HEK293 (cell line): ENCODE measurements around the gene SBF2.

Experiments
- CTCF ChIA-PET: fragments of 350-600 bp; formaldehyde crosslinking; extraction: SDS; loops from one replicate; lab custom pipeline; 2021; ENCODE audit warnings: antibody characterized with exemption; lab: Yijun Ruan, JAX
- POLR2A ChIA-PET: fragments of 300-600 bp; formaldehyde crosslinking; extraction: SDS; loops from one replicate; lab custom pipeline; 2020; ENCODE audit warnings: antibody characterized with exemption, inconsistent platforms; lab: Yijun Ruan, JAX
- H3K27ac ChIP-seq: fragments of 200-500 bp; sonication (Bioruptor generic); 2 replicates; pipeline ENCODE4 v1.5.1; 2014; ENCODE audit warnings: low read depth, low read length, control low read depth, inconsistent platforms; ENCODE audit errors: extremely low read depth
- H3K36me3 ChIP-seq, 2 experiments: fragments of 200-500 bp in 1 of 2; sonication (Bioruptor generic) in 1 of 2; 1 replicate in 1 of 2; 2 replicates in 1 of 2; pipeline ENCODE4 v1.5.1; 2014 to 2017; ENCODE audit warnings: inconsistent platforms in 2 of 2, low read length in 2 of 2; ENCODE audit not compliant: control insufficient read depth in 2 of 2, insufficient read depth in 1 of 2
- H3K4me1 ChIP-seq: fragments of 200-500 bp; sonication (Bioruptor generic); 2 replicates; pipeline ENCODE4 v1.5.1; 2014; ENCODE audit warnings: mild to moderate bottlenecking, low read length, inconsistent platforms; ENCODE audit not compliant: control insufficient read depth, insufficient read depth
- H3K4me3 ChIP-seq: 2 replicates; pipeline ENCODE4 v1.5.1; 2011; ENCODE audit warnings: low read depth, mild to moderate bottlenecking, control low read depth, low read length, moderate library complexity
- H3K9me3 ChIP-seq: fragments of 200-500 bp; sonication (Bioruptor generic); 2 replicates; pipeline ENCODE4 v1.5.1; 2014; ENCODE audit warnings: low read depth, low read length, inconsistent platforms; ENCODE audit not compliant: control insufficient read depth, insufficient read depth
- GLI2 ChIP-seq: fragments of 450-650 bp; formaldehyde crosslinking; IDR thresholded peaks from 2 replicates; pipeline ENCODE4; 2017; ENCODE audit warnings: missing biosample characterization, missing genetic modification characterization, low read depth, borderline replicate concordance
- KLF7 ChIP-seq: fragments of 450-650 bp; formaldehyde crosslinking; IDR thresholded peaks from 2 replicates; pipeline ENCODE4 v1.5.1; 2016; ENCODE audit warnings: missing biosample characterization, missing genetic modification characterization, borderline replicate concordance
- PRDM1 ChIP-seq: fragments of 450-650 bp; formaldehyde crosslinking; IDR thresholded peaks from 2 replicates; pipeline ENCODE4; 2016; ENCODE audit warnings: missing biosample characterization, missing genetic modification characterization
- RBAK ChIP-seq: fragments of 450-650 bp; formaldehyde crosslinking; IDR thresholded peaks from 2 replicates; pipeline ENCODE4 v1.5.1; 2016; ENCODE audit warnings: missing biosample characterization, missing genetic modification characterization
- SCRT1 ChIP-seq: fragments of 450-650 bp; formaldehyde crosslinking; IDR thresholded peaks from 2 replicates; pipeline ENCODE4 v1.5.1; 2016; ENCODE audit warnings: missing biosample characterization, missing genetic modification characterization, borderline replicate concordance
- ZFHX2 ChIP-seq: fragments of 450-650 bp; formaldehyde crosslinking; conservative IDR thresholded peaks from 2 replicates; pipeline ENCODE4 v1.5.1; 2016; ENCODE audit warnings: missing biosample characterization, missing genetic modification characterization
- ZIC2 ChIP-seq: fragments of 450-650 bp; formaldehyde crosslinking; IDR thresholded peaks from 2 replicates; pipeline ENCODE4 v1.5.1; 2016; ENCODE audit warnings: missing biosample characterization, missing genetic modification characterization
- ZNF366 ChIP-seq: fragments of 450-650 bp; formaldehyde crosslinking; conservative IDR thresholded peaks from 2 replicates; pipeline ENCODE4 v1.5.1; 2016; ENCODE audit warnings: missing biosample characterization, missing genetic modification characterization
- ZNF423 ChIP-seq: fragments of 450-650 bp; formaldehyde crosslinking; IDR thresholded peaks from 2 replicates; pipeline ENCODE4 v1.5.1; 2016; ENCODE audit warnings: missing biosample characterization, missing genetic modification characterization
- ZNF664 ChIP-seq: fragments of 450-650 bp; formaldehyde crosslinking; IDR thresholded peaks from 2 replicates; pipeline ENCODE4 v1.5.1; 2016; ENCODE audit warnings: missing biosample characterization, missing genetic modification characterization
- ZNF768 ChIP-seq: fragments of 450-650 bp; formaldehyde crosslinking; IDR thresholded peaks from 2 replicates; pipeline ENCODE4 v1.5.1; 2018; ENCODE audit warnings: missing biosample characterization, mild to moderate bottlenecking, missing genetic modification characterization
- ZNF843 ChIP-seq: fragments of 450-650 bp; formaldehyde crosslinking; IDR thresholded peaks from 2 replicates; pipeline ENCODE4 v1.5.1; 2016; ENCODE audit warnings: missing biosample characterization, missing genetic modification characterization
- TF ChIP-seq, protein P1 (sequence below): fragments of 450-650 bp; formaldehyde crosslinking; IDR thresholded peaks from 2 replicates; pipeline ENCODE4 v1.5.1; 2017; ENCODE audit warnings: missing biosample characterization, missing genetic modification characterization
- TF ChIP-seq, protein P2 (sequence below): fragments of 450-650 bp; formaldehyde crosslinking; IDR thresholded peaks from 2 replicates; pipeline ENCODE4 v1.5.1; 2017; ENCODE audit warnings: missing biosample characterization, missing genetic modification characterization
- TF ChIP-seq, protein P3 (sequence below): fragments of 450-650 bp; formaldehyde crosslinking; conservative IDR thresholded peaks from 2 replicates; pipeline ENCODE4 v1.5.1; 2016; ENCODE audit warnings: low read depth, missing biosample characterization, missing genetic modification characterization
- TF ChIP-seq, protein P4 (sequence below): fragments of 450-650 bp; formaldehyde crosslinking; IDR thresholded peaks from 2 replicates; pipeline ENCODE4 v1.5.1; 2016; ENCODE audit warnings: missing biosample characterization, missing genetic modification characterization
- TF ChIP-seq, protein P5 (sequence below): fragments of 450-650 bp; formaldehyde crosslinking; IDR thresholded peaks from 2 replicates; pipeline ENCODE4 v1.5.1; 2016; ENCODE audit warnings: missing biosample characterization, missing genetic modification characterization

SBF2 gene

DNA sequence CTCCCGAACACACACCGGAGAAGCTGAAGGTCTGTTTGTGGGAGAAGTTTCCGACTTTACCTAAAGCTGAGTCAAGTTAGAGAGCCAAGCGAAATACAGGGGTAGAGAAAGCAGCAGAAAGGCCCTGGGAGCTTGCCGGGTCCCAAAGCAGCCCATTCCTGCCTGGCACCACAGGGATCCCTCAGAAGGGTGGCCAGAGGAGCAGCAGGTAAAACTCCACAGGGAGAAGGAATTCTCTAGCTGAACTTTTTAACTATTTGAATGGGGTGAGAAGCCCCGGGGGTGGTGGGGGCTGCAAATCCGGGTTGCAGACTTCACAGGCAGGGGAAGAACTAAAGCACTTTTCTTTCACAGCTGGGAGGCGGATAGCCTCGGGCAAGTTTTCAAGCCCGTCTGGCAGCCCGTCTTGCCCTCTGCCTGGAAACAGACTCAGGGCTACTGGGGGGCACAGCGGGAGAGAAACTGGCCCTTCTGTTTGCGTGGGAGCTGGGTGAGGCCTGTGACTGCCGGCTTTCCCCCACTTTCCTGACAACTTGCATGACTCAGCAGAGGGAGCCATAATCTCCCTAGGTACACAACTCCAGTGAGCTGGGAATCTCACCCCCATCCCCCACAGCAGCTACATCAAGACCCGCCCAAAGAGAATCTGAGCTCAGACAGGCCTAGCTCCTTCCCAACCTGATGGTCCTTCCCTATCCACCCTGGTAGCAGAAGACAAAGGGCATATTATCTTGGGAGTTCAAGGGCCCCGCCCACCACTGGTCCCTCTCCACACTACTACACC, 311.0 kb downstream of the SBF2 start:
- ChIA-PET CTCF (interaction anchor here (0.6 to 3.3 kb wide), 4 partner anchors 10 to 225 kb away, joined by 3 to 12 read pairs (median 3); no protein-coding TSS in a partner anchor), POLR2A (no interaction called here)
- Histone ChIP-seq H3K4me1 (no peaks in the 10 kb centered on the region), H3K36me3 (no peaks in the 10 kb centered on the region), H3K9me3 (no peaks in the 10 kb centered on the region), H3K27ac (no peak overlapping the region), H3K4me3 (no peak overlapping the region)
- TF ChIP-seq, protein P1, sequence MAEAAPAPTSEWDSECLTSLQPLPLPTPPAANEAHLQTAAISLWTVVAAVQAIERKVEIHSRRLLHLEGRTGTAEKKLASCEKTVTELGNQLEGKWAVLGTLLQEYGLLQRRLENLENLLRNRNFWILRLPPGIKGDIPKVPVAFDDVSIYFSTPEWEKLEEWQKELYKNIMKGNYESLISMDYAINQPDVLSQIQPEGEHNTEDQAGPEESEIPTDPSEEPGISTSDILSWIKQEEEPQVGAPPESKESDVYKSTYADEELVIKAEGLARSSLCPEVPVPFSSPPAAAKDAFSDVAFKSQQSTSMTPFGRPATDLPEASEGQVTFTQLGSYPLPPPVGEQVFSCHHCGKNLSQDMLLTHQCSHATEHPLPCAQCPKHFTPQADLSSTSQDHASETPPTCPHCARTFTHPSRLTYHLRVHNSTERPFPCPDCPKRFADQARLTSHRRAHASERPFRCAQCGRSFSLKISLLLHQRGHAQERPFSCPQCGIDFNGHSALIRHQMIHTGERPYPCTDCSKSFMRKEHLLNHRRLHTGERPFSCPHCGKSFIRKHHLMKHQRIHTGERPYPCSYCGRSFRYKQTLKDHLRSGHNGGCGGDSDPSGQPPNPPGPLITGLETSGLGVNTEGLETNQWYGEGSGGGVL (tag by site-specific recombination) = peak; percentile 58; the same call in 1 of the 2 replicates
- TF ChIP-seq PRDM1 (no peak), ZIC2 (tag by site-specific recombination) (peak; percentile 58), ZFHX2 (tag by site-specific recombination) (0 out of 2 replicates have a peak, but pooled peaks have one; percentile 7)

DNA sequence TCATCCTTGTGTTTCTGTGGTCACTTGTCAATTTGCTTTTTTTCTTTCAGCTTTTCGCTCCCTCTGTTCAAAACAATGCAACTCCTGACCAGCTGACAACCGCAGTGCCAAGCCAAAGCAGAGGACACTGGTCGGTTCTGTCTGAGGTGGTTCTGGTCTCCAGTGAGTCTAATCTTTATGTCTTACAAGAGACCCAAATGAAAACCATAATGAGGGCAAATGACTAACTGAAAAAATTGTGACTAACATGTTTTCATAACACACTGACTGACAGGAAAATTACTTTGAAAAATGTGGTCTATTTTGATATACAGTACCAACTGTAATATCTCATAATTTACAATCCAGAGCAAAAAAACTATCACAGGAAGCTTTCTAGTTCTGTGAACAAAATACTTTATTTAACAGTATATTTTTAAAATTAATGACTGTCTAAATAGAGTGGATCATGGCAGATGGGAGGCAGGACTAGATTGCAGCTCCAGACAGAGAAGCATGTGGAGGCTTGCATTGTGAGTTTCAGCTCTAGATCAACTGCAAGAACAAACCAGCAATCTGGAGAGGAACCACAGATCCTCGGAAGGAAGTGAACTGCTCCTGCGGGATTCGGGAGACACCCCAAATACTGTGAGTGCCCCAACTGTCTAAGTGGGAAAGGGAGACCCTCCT, 311.8 kb downstream of the SBF2 start:
- H3K9me3 ChIP-seq = no peaks in the 10 kb centered on the region
- H3K27ac ChIP-seq = no peak overlapping the region
- CTCF ChIA-PET = interaction anchor here (0.6 to 3.3 kb wide), 4 partner anchors 9 to 226 kb away, joined by 3 to 12 read pairs (median 3); no protein-coding TSS in a partner anchor

More for the DNA sequence above, 311.8 kb downstream of the SBF2 start:
- POLR2A ChIA-PET = no interaction called here
- H3K4me1 ChIP-seq = no peaks in the 10 kb centered on the region
- no peak for TF ChIP-seq ZNF768 (tag by site-specific recombination)
- no peak for TF ChIP-seq ZNF843 (tag by site-specific recombination)
- TF ChIP-seq ZNF664 = no peak
- TF ChIP-seq, protein P2, sequence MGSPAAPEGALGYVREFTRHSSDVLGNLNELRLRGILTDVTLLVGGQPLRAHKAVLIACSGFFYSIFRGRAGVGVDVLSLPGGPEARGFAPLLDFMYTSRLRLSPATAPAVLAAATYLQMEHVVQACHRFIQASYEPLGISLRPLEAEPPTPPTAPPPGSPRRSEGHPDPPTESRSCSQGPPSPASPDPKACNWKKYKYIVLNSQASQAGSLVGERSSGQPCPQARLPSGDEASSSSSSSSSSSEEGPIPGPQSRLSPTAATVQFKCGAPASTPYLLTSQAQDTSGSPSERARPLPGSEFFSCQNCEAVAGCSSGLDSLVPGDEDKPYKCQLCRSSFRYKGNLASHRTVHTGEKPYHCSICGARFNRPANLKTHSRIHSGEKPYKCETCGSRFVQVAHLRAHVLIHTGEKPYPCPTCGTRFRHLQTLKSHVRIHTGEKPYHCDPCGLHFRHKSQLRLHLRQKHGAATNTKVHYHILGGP = no peak
- TF ChIP-seq KLF7 = no peak
- TF ChIP-seq ZNF366 = no peak
- TF ChIP-seq GLI2 (tag by site-specific recombination) = no peak
- TF ChIP-seq, protein P3, sequence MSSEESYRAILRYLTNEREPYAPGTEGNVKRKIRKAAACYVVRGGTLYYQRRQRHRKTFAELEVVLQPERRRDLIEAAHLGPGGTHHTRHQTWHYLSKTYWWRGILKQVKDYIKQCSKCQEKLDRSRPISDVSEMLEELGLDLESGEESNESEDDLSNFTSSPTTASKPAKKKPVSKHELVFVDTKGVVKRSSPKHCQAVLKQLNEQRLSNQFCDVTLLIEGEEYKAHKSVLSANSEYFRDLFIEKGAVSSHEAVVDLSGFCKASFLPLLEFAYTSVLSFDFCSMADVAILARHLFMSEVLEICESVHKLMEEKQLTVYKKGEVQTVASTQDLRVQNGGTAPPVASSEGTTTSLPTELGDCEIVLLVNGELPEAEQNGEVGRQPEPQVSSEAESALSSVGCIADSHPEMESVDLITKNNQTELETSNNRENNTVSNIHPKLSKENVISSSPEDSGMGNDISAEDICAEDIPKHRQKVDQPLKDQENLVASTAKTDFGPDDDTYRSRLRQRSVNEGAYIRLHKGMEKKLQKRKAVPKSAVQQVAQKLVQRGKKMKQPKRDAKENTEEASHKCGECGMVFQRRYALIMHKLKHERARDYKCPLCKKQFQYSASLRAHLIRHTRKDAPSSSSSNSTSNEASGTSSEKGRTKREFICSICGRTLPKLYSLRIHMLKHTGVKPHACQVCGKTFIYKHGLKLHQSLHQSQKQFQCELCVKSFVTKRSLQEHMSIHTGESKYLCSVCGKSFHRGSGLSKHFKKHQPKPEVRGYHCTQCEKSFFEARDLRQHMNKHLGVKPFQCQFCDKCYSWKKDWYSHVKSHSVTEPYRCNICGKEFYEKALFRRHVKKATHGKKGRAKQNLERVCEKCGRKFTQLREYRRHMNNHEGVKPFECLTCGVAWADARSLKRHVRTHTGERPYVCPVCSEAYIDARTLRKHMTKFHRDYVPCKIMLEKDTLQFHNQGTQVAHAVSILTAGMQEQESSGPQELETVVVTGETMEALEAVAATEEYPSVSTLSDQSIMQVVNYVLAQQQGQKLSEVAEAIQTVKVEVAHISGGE = no peak
- TF ChIP-seq SCRT1 = no peak
- TF ChIP-seq, protein P4, sequence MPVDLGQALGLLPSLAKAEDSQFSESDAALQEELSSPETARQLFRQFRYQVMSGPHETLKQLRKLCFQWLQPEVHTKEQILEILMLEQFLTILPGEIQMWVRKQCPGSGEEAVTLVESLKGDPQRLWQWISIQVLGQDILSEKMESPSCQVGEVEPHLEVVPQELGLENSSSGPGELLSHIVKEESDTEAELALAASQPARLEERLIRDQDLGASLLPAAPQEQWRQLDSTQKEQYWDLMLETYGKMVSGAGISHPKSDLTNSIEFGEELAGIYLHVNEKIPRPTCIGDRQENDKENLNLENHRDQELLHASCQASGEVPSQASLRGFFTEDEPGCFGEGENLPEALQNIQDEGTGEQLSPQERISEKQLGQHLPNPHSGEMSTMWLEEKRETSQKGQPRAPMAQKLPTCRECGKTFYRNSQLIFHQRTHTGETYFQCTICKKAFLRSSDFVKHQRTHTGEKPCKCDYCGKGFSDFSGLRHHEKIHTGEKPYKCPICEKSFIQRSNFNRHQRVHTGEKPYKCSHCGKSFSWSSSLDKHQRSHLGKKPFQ = no peak
- TF ChIP-seq, protein P5, sequence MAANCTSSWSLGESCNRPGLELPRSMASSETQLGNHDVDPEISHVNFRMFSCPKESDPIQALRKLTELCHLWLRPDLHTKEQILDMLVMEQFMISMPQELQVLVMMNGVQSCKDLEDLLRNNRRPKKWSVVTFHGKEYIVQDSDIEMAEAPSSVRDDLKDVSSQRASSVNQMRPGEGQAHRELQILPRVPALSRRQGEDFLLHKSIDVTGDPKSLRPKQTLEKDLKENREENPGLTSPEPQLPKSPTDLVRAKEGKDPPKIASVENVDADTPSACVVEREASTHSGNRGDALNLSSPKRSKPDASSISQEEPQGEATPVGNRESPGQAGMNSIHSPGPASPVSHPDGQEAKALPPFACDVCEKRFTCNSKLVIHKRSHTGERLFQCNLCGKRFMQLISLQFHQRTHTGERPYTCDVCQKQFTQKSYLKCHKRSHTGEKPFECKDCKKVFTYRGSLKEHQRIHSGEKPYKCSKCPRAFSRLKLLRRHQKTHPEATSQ (tag by site-specific recombination) = no peak
- TF ChIP-seq RBAK (tag by site-specific recombination) = no peak
- no peak for TF ChIP-seq ZNF423 (tag by site-specific recombination)
- TF ChIP-seq, all 188 proteins: peak for 0
- Histone ChIP-seq H3K4me3 (no peak overlapping the region), H3K36me3 (no peaks in the 10 kb centered on the region)
